ENCODE measurements around the gene WDFY2.

DNA sequence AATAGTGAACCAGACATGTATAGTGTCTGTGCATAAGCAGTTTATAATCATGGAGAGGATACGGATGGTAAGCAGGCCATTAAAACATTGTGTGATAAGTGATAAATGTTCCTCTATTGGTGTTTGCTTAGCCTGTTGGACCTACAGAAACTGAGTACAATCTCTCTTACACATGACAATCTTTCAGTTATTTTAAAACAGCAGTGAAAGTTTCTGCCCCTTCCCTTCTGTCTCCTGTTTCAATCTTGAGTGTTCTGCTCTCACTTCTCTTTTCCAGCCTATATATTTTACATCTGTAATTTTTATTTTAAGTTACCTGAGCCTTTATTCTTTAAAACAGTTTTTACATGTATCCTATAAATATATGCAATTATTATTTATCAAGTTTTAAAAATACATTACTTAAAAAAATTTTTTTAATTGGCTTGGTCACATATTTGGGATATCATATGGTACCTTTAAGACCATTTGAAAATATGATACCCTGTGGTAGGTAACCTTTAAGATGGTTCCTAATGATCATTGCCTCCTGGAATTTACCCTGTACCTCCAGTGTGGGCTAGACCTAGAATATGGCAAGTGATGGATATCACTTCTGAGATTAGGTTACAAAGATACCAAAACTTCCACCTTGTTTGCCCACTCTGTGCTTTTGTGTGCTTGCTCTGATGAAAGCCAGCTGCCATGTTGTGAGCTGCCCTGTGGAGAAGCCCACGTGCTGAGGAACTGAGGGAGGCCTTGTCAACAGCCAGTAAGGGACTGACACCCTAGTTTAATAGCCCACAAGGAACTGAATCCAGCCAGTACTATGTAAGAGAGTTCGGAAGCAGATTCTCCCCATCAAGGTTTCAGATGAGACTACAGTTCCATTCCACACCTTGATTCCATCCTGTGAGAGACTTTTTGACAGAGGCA is 120.4 kb downstream of the WDFY2 start:
- TF ChIP-seq CTCF (IDR thresholded peaks at IDR 0.05; ENCODE audit: low read depth, low read length, missing input control): no peak
- TF ChIP-seq TAF1 (conservative IDR thresholded peaks at IDR 0.05): no peak
- TF ChIP-seq RAD21 (IDR thresholded peaks at IDR 0.05): no peak
- no peak for TF ChIP-seq SP1 (IDR thresholded peaks at IDR 0.05)
- TF ChIP-seq, protein P1, sequence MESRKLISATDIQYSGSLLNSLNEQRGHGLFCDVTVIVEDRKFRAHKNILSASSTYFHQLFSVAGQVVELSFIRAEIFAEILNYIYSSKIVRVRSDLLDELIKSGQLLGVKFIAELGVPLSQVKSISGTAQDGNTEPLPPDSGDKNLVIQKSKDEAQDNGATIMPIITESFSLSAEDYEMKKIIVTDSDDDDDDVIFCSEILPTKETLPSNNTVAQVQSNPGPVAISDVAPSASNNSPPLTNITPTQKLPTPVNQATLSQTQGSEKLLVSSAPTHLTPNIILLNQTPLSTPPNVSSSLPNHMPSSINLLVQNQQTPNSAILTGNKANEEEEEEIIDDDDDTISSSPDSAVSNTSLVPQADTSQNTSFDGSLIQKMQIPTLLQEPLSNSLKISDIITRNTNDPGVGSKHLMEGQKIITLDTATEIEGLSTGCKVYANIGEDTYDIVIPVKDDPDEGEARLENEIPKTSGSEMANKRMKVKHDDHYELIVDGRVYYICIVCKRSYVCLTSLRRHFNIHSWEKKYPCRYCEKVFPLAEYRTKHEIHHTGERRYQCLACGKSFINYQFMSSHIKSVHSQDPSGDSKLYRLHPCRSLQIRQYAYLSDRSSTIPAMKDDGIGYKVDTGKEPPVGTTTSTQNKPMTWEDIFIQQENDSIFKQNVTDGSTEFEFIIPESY (IDR thresholded peaks at IDR 0.05): no peak
- TF ChIP-seq, protein P2, sequence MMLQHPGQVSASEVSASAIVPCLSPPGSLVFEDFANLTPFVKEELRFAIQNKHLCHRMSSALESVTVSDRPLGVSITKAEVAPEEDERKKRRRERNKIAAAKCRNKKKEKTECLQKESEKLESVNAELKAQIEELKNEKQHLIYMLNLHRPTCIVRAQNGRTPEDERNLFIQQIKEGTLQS (IDR thresholded peaks at IDR 0.05): no peak
- no peak for TF ChIP-seq YY1 (IDR thresholded peaks at IDR 0.05)
